H9 (cell line): ENCODE results near the gene LRRTM1. TPM values are rescaled to one million over a fixed set of nuclear protein-coding genes. Genes with fewer than 3 reads are reported as not detected.

Source experiments
- DNase-seq: peaks from one replicate; pipeline ENCODE4 v3.0.0-alpha.2; 2017
- H2AFZ ChIP-seq: one replicate; pipeline ENCODE4 v1.6.1; 2013; ENCODE audit warnings: mild to moderate bottlenecking, low read length, control low read depth, moderate library complexity
- H2AK5ac ChIP-seq: 2 replicates; pipeline ENCODE4 v1.6.1; 2013; ENCODE audit warnings: low read length, control low read depth, mixed read lengths; ENCODE audit not compliant: insufficient read length
- H2BK120ac ChIP-seq: one replicate; pipeline ENCODE4 v1.6.1; 2013; ENCODE audit warnings: low read depth, mild to moderate bottlenecking, low read length, control low read depth, inconsistent platforms; ENCODE audit not compliant: poor library complexity, severe bottlenecking
- H2BK12ac ChIP-seq: 2 replicates; pipeline ENCODE4 v1.6.1; 2013; ENCODE audit warnings: low read length, control low read depth, mixed read lengths, low read depth; ENCODE audit not compliant: insufficient read length
- H2BK15ac ChIP-seq: 2 replicates; pipeline ENCODE4 v1.6.1; 2013; ENCODE audit warnings: low read depth, low read length, control low read depth
- H2BK20ac ChIP-seq: one replicate; pipeline ENCODE4 v1.6.1; 2013; ENCODE audit warnings: low read depth, mild to moderate bottlenecking, low read length, control low read depth, inconsistent platforms; ENCODE audit not compliant: poor library complexity, severe bottlenecking
- H2BK5ac ChIP-seq: 2 replicates; pipeline ENCODE4 v1.6.1; 2013; ENCODE audit warnings: low read length, control low read depth, mixed read lengths; ENCODE audit not compliant: insufficient read length
- H3K14ac ChIP-seq: 2 replicates; pipeline ENCODE4 v1.6.1; 2013; ENCODE audit warnings: low read length, control low read depth; ENCODE audit not compliant: insufficient read depth
- H3K18ac ChIP-seq: 2 replicates; pipeline ENCODE4 v1.6.1; 2013; ENCODE audit warnings: low read depth, mild to moderate bottlenecking, mixed read lengths, low read length, control low read depth; ENCODE audit not compliant: insufficient read length
- H3K23ac ChIP-seq: 2 replicates; pipeline ENCODE4 v1.6.1; 2013; ENCODE audit warnings: low read length, control low read depth, mixed read lengths, low read depth; ENCODE audit not compliant: insufficient read length
- H3K23me2 ChIP-seq: 2 replicates; pipeline ENCODE4 v1.6.1; 2013; ENCODE audit warnings: low read depth, mild to moderate bottlenecking, mixed read lengths, low read length, control low read depth; ENCODE audit not compliant: insufficient read length, poor library complexity, severe bottlenecking
- H3K27ac ChIP-seq: 2 replicates; pipeline ENCODE4 v1.5.1; 2013; ENCODE audit warnings: low read length, control low read depth, mixed read lengths, low read depth; ENCODE audit not compliant: insufficient read length
- H3K27me3 ChIP-seq: 2 replicates; pipeline ENCODE4 v1.6.1; 2013; ENCODE audit warnings: low read length, control low read depth, inconsistent platforms; ENCODE audit not compliant: insufficient read depth
- H3K4ac ChIP-seq: 2 replicates; pipeline ENCODE4 v1.6.1; 2013; ENCODE audit warnings: low read depth, mild to moderate bottlenecking, control low read depth, inconsistent platforms, low read length, moderate library complexity
- H3K4me1 ChIP-seq: 2 replicates; pipeline ENCODE4 v1.6.1; 2013; ENCODE audit warnings: low read length, control low read depth, inconsistent platforms; ENCODE audit not compliant: insufficient read depth
- H3K4me2 ChIP-seq: 2 replicates; pipeline ENCODE4 v1.6.1; 2013; ENCODE audit warnings: low read length, control low read depth, mixed read lengths; ENCODE audit not compliant: insufficient read length, insufficient read depth
- H3K56ac ChIP-seq: 2 replicates; pipeline ENCODE4 v1.6.1; 2013; ENCODE audit warnings: low read depth, mild to moderate bottlenecking, mixed read lengths, low read length, control low read depth; ENCODE audit not compliant: insufficient read length
- H3K79me1 ChIP-seq: 2 replicates; pipeline ENCODE4 v1.6.1; 2013; ENCODE audit warnings: low read depth, mild to moderate bottlenecking, moderate library complexity, low read length, control low read depth, inconsistent platforms; ENCODE audit not compliant: insufficient read depth, poor library complexity, severe bottlenecking
- H3K79me2 ChIP-seq: 2 replicates; pipeline ENCODE4 v1.6.1; 2013; ENCODE audit warnings: low read length, control low read depth, inconsistent platforms; ENCODE audit not compliant: insufficient read depth
- H3K9ac ChIP-seq: 2 replicates; pipeline ENCODE4 v1.6.1; 2013; ENCODE audit warnings: low read length, control low read depth, mixed read lengths; ENCODE audit not compliant: insufficient read length; ENCODE audit errors: extremely low read depth
- H3K9me3 ChIP-seq: one replicate; pipeline ENCODE4 v1.6.1; 2013; ENCODE audit warnings: low read depth, low read length, inconsistent platforms; ENCODE audit not compliant: control insufficient read depth
- H3T11ph ChIP-seq: one replicate; pipeline ENCODE4 v1.6.1; 2013; ENCODE audit warnings: mild to moderate bottlenecking, low read length, control low read depth, inconsistent platforms
- H4K20me1 ChIP-seq: one replicate; pipeline ENCODE4 v1.6.1; 2013; ENCODE audit not compliant: control insufficient read depth, insufficient read length, insufficient read depth
- H4K5ac ChIP-seq: 2 replicates; pipeline ENCODE4 v1.6.1; 2013; ENCODE audit warnings: low read depth, mild to moderate bottlenecking, mixed read lengths, low read length, control low read depth; ENCODE audit not compliant: insufficient read length
- H4K8ac ChIP-seq: replicated peaks from 2 replicates; pipeline ENCODE4 v1.6.1; 2013; ENCODE audit warnings: low read length, control low read depth, mixed read lengths, low read depth; ENCODE audit not compliant: insufficient read length
- H4K91ac ChIP-seq: 2 replicates; pipeline ENCODE4 v1.6.1; 2013; ENCODE audit warnings: low read depth, mild to moderate bottlenecking, moderate library complexity, mixed read lengths, low read length, control low read depth; ENCODE audit not compliant: insufficient read length
- H3K27ac Mint-ChIP-seq, 3 experiments: 2 replicates in 2 of 3; 3 replicates in 1 of 3; pipeline ENCODE4 v1.8.0; 2020 to 2021; ENCODE audit warnings: mixed read lengths in 3 of 3, mild to moderate bottlenecking in 1 of 3, moderate library complexity in 1 of 3
- H3K27me3 Mint-ChIP-seq: 2 replicates; pipeline ENCODE4 v1.8.0; 2021; ENCODE audit warnings: low read depth, mild to moderate bottlenecking, moderate library complexity, mixed read lengths
- H3K36me3 Mint-ChIP-seq, 3 experiments: 2 replicates in 2 of 3; 3 replicates in 1 of 3; pipeline ENCODE4 v1.8.0; 2020 to 2021; ENCODE audit warnings: low read depth in 3 of 3, mixed read lengths in 3 of 3; ENCODE audit not compliant: insufficient read depth in 1 of 3
- H3K4me1 Mint-ChIP-seq, 2 experiments: 2 replicates each; pipeline ENCODE4 v1.8.0; 2020; ENCODE audit warnings: mixed read lengths in 2 of 2
- H3K4me3 Mint-ChIP-seq, 2 experiments: 2 replicates in 1 of 2; 3 replicates in 1 of 2; pipeline ENCODE4 v1.8.0; 2020 to 2021; ENCODE audit warnings: mild to moderate bottlenecking in 2 of 2, mixed read lengths in 2 of 2, moderate library complexity in 1 of 2
- H3K9me3 Mint-ChIP-seq, 2 experiments: 2 replicates in 1 of 2; 3 replicates in 1 of 2; pipeline ENCODE4 v1.8.0; 2020; ENCODE audit warnings: mild to moderate bottlenecking in 2 of 2, mixed read lengths in 2 of 2, moderate library complexity in 1 of 2
- WGBS: extraction: QIAGEN DNeasy Blood & Tissue Kit; methylation state at CpG from one replicate; pipeline ENCODE4 v1.1.7; 2013; ENCODE audit warnings: missing lambda C conversion rate, low lambda C conversion rate, mixed read lengths; ENCODE audit not compliant: insufficient read length; ENCODE audit errors: extremely low coverage; 5-methylcytosine and 5-hydroxymethylcytosine counted together
- total RNA-seq: library from RNA; stranded (reverse); gene quantifications from 2 replicates; pipeline ENCODE4 v1.2.1, GENCODE V29; 2021
- TF ChIP-seq, protein P1 (sequence below): fragments of 200-600 bp; sonication (generic); conservative IDR thresholded peaks from 3 replicates; pipeline ENCODE4 v1.8.0; 2021; ENCODE audit warnings: antibody characterized with exemption, mild to moderate bottlenecking

The LRRTM1 gene
- total RNA-seq, 1 experiment from 2014 or later = 1.2 TPM

- H3K4me3 Mint-ChIP-seq = no peak overlapping the region
- H3K27ac ChIP-seq = no peak overlapping the region
- no peak overlapping the region for H4K5ac ChIP-seq
- no peak overlapping the region for H2BK15ac ChIP-seq
- DNase-seq = no peak
- TF ChIP-seq, protein P1, sequence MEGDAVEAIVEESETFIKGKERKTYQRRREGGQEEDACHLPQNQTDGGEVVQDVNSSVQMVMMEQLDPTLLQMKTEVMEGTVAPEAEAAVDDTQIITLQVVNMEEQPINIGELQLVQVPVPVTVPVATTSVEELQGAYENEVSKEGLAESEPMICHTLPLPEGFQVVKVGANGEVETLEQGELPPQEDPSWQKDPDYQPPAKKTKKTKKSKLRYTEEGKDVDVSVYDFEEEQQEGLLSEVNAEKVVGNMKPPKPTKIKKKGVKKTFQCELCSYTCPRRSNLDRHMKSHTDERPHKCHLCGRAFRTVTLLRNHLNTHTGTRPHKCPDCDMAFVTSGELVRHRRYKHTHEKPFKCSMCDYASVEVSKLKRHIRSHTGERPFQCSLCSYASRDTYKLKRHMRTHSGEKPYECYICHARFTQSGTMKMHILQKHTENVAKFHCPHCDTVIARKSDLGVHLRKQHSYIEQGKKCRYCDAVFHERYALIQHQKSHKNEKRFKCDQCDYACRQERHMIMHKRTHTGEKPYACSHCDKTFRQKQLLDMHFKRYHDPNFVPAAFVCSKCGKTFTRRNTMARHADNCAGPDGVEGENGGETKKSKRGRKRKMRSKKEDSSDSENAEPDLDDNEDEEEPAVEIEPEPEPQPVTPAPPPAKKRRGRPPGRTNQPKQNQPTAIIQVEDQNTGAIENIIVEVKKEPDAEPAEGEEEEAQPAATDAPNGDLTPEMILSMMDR = no peak
- no CpG with 5 or more reads among the region's 5 CpGs for WGBS
- H3K14ac ChIP-seq = no peak overlapping the region
- no peak overlapping the region for H4K8ac ChIP-seq
- H3K4me1 Mint-ChIP-seq = peaks cover 0 to 3% of the 10 kb centered on the region in 2 experiments; a peak in 1 of 4 replicates
- no peak overlapping the region for H3K18ac ChIP-seq
- no peak overlapping the region for H4K91ac ChIP-seq
- H3K27me3 Mint-ChIP-seq = peaks cover 22% of the 10 kb centered on the region
- H3K79me1 ChIP-seq = no peaks in the 10 kb centered on the region
- no peaks in the 10 kb centered on the region for H3K4me1 ChIP-seq
- H3K9me3 Mint-ChIP-seq = no peaks in the 10 kb centered on the region
- no peak overlapping the region for H2AFZ ChIP-seq
- no peaks in the 10 kb centered on the region for H3K23me2 ChIP-seq
- no peak overlapping the region for H3K9ac ChIP-seq
- no peaks in the 10 kb centered on the region for H3K9me3 ChIP-seq
- no peak overlapping the region for H3K27ac Mint-ChIP-seq
- no peak overlapping the region for H2BK120ac ChIP-seq
- H2BK20ac ChIP-seq = no peak overlapping the region
- H3K56ac ChIP-seq = no peak overlapping the region
- H3K27me3 ChIP-seq = no peaks in the 10 kb centered on the region
- no peak overlapping the region for H3K23ac ChIP-seq
- H2BK12ac ChIP-seq = no peak overlapping the region
- H3K4ac ChIP-seq = no peak overlapping the region
- no peak overlapping the region for H3T11ph ChIP-seq
- no peaks in the 10 kb centered on the region for H3K36me3 Mint-ChIP-seq
- H2BK5ac ChIP-seq = no peak overlapping the region
- no peaks in the 10 kb centered on the region for H3K79me2 ChIP-seq
- no peak overlapping the region for H3K4me2 ChIP-seq
- H4K20me1 ChIP-seq = no peaks in the 10 kb centered on the region
- H2AK5ac ChIP-seq = no peak overlapping the region
Measured at GRCh38 chr2:80312282-80312839, 7.8 kb upstream of the LRRTM1 start.
